EH (cell line): ENCODE measurements around the gene BACH2.
"Not testable (repeated sequence)": the region's sequence is repeated elsewhere in the genome, so short reads cannot be mapped to it uniquely, and the experiment has no call there.

ENCODE experiments used
- DNase-seq: peaks from one replicate; pipeline ENCODE4 v3.0.0-alpha.2; 2015; ENCODE audit warnings: low read depth

BACH2 gene

DNA sequence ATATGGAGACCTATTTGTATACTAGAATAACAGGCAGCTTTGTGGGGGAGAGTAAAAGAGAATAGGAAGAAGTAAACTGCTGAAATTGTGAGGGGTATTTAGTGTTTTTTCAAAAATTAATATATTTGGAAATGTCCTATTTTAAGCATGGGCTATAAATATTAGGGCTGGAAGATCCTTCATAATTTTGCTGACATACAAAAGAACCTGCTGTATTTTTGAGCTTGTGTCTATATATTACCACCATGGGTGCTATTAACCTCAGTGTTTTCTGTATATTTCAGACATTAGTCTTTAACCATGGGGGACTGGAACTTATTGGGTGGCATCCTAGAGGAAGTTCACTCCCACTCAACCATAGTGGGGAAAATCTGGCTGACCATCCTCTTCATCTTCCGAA, 402.5 kb downstream of the BACH2 start, which contains the start of gene GJA10:
Gene GJA10 (plus strand): TSS at position 301 of the 400 bp plus-strand sequence. CDS start 0 bp downstream, at position 301.
- no peak for DNase-seq

DNA sequence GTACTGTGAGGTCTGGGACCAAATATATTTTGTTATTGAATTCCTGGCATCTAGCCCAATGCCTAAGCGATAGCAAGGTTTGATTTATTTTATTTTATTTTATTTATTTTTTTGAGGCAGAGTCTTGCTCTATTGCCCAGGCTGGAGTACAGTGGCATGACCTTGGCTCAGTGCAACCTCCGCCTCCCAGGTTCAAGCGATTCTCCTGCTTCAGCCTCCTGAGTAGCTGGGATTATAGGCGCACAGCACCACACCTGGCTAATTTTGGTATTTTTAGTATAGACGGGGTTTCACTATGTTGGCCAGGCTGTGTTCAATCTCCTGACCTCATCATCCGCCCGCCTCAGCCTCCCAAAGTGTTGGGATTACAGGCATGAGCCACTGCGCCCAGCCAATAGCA, 404.1 kb downstream of the BACH2 start:
- DNase-seq: not testable (repeated sequence)

- DNase-seq: not testable (repeated sequence)
These were observed 405.7 kb downstream of the BACH2 start for GRCh38 chr6:89890845-89891528.

DNA sequence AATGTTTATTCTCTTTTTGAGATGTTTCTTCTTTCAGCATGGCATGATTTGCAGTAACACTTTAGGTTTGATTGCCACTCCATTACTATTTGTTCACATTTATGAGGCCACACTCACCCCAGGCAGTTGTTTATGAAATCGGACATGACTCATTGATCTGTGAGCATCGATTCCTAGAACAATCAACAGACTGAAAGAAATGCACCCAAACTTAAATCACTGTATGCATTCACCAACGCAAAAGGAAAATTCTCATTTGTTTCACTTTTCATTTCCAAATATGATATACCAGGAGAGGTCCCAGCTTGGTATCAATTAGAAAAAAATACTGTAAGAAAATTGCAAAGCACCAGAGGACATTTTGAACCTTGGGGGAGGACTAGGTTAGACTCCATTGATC, 407.8 kb downstream of the BACH2 start:
- no peak for DNase-seq

DNA sequence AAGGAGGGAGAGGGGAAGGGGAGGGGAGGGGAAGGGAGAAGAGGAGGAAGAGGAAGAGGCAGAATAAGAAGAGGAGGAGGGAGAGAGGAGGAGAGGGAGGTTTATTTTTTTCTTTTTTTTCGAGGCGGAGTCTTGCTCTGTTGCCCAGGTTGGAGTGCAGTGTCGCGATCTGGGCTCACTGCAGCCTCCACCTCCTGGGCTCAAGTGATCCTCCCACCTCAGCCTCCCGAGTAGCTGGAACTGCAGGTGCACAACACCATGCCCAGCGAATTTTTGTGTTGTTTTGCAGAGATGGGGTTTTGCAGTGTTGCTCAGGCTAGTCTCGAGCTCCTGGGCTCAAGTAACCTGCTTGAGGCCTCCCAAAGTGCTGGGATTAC, 408.5 kb downstream of the BACH2 start:
- DNase-seq: no peak

DNA sequence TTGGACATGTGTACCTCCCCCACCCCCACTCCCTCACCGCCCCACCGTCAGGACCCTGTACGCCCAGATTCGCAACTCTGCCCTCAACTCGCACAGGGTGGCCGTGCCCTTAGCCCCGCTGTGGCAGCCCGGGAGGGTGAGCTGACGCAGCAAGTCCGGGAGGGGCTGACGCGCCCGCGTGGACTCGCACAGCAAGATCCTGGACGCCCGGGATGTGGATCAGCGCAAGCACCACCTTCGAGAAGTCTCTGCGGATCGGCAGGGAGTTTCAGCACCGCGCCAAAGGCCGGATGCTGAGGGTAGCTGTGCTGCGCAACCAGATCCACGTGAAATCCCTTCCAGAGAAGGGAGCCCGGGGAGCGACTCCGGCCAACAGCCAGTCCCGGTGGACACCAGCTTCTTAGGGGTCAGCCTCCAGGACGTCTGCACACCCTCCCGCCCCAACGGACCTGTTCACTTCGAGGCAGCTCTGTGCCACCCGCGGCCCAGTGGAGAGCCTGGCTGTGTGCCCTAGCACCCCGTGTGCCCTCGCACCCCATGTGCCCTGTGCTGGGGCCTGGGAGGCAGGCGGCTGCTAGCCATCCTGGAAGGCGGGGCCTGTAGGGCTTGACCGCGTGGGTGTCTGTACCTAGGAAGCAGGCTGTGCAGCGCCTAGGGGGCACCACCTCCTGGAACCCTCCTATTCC, 409.0 kb downstream of the BACH2 start:
- DNase-seq: no peak

DNA sequence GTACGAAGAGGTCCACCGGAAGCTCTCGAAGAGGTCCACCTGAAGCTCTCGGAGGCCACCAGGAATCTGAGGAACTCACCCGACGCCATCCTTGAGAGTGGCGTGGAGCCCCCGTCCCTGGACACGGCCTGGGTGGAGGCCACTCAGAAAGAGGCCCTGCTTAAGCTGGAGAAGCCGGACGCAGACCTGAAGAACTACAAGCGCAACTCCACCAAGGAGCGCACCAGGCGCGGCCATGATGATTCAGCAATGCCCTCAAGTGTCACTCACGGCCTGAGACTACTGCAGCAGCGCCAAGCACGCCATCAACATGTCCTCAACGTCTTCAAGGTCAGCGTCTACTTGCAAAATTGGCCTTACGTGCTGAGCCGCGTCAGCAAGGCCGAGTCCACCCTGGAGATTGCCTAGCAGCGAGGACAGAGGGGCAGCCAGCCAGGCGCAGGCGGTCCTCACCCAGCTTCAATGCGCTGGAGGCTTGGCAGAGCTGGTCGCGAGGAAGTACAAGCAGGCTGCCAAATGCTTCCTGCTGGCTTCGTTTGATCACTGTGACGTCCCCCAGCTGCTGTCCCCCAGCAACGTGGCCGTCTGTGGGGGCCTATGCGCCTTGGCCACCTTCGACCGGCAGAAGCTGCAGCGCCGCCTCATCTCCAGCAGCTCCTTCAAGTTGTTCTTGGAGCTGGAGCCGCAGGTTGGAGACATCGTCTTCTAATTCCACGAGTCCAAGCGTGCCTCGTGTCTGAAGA, 410.1 kb downstream of the BACH2 start:
- no peak for DNase-seq
